ENCODE data around the gene KCNQ5. TPM values are rescaled to one million over a fixed set of nuclear protein-coding genes. Genes with fewer than 3 reads are reported as not detected.
"Not testable (repeated sequence)": the region's sequence is repeated elsewhere in the genome, so short reads cannot be mapped to it uniquely, and the experiment has no call there.

KCNQ5 gene
- total RNA-seq, 1 donor from 2014 or later = 1.5 TPM

GRCh38 chr6:73233048-73233447 is 611.2 kb downstream of the KCNQ5 start:
- Mint-ChIP-seq H3K27me3 (ENCODE audit: unreplicated experiment) (no peaks in the 10 kb centered on the region), H3K9me3 (ENCODE audit: unreplicated experiment) (no peaks in the 10 kb centered on the region), H3K4me1 (ENCODE audit: low read depth, unreplicated experiment) (no peaks in the 10 kb centered on the region), H3K4me3 (ENCODE audit: unreplicated experiment) (no peak overlapping the region), H3K27ac (ENCODE audit: unreplicated experiment) (no peak overlapping the region), H3K36me3 (ENCODE audit: unreplicated experiment) (no peaks in the 10 kb centered on the region)
- no peak for TF ChIP-seq CTCF (IDR thresholded peaks at IDR 0.05; ENCODE audit: partially characterized antibody, unreplicated experiment)
- no peak for DNase-seq

GRCh38 chr6:73233971-73234370 is 612.1 kb downstream of the KCNQ5 start:
- not testable (repeated sequence) for DNase-seq; H3K4me3 Mint-ChIP-seq (ENCODE audit: unreplicated experiment)

GRCh38 chr6:73234733-73235132 is 612.9 kb downstream of the KCNQ5 start:
- no peaks in the 10 kb centered on the region for H3K36me3 Mint-ChIP-seq (ENCODE audit: unreplicated experiment)
- TF ChIP-seq CTCF (IDR thresholded peaks at IDR 0.05; ENCODE audit: partially characterized antibody, unreplicated experiment) = no peak
- no peak for DNase-seq
- H3K4me3 Mint-ChIP-seq (ENCODE audit: unreplicated experiment) = no peak overlapping the region
- H3K4me1 Mint-ChIP-seq (ENCODE audit: low read depth, unreplicated experiment) = no peaks in the 10 kb centered on the region
- no peaks in the 10 kb centered on the region for H3K27me3 Mint-ChIP-seq (ENCODE audit: unreplicated experiment)
- H3K9me3 Mint-ChIP-seq (ENCODE audit: unreplicated experiment) = no peaks in the 10 kb centered on the region
- no peak overlapping the region for H3K27ac Mint-ChIP-seq (ENCODE audit: unreplicated experiment)

More at GRCh38 chr6:73233971-73234370, 612.1 kb downstream of the KCNQ5 start:
- not testable (repeated sequence) for H3K27ac Mint-ChIP-seq (ENCODE audit: unreplicated experiment); H3K27me3 Mint-ChIP-seq (ENCODE audit: unreplicated experiment); H3K4me1 Mint-ChIP-seq (ENCODE audit: low read depth, unreplicated experiment); H3K36me3 Mint-ChIP-seq (ENCODE audit: unreplicated experiment); H3K9me3 Mint-ChIP-seq (ENCODE audit: unreplicated experiment)

- no peak for DNase-seq
- H3K4me1 Mint-ChIP-seq (ENCODE audit: low read depth, unreplicated experiment) = no peaks in the 10 kb centered on the region
- H3K27ac Mint-ChIP-seq (ENCODE audit: unreplicated experiment) = no peak overlapping the region
- no peaks in the 10 kb centered on the region for H3K9me3 Mint-ChIP-seq (ENCODE audit: unreplicated experiment)
- no peaks in the 10 kb centered on the region for H3K36me3 Mint-ChIP-seq (ENCODE audit: unreplicated experiment)
- no peaks in the 10 kb centered on the region for H3K27me3 Mint-ChIP-seq (ENCODE audit: unreplicated experiment)
- no peak overlapping the region for H3K4me3 Mint-ChIP-seq (ENCODE audit: unreplicated experiment)
- TF ChIP-seq CTCF (IDR thresholded peaks at IDR 0.05; ENCODE audit: partially characterized antibody, unreplicated experiment) = no peak
These were observed 614.4 kb downstream of the KCNQ5 start for GRCh38 chr6:73236144-73236750.

GRCh38 chr6:73240730-73241129 is 618.9 kb downstream of the KCNQ5 start:
- DNase-seq = no peak
- H3K4me1 Mint-ChIP-seq (ENCODE audit: low read depth, unreplicated experiment) = no peaks in the 10 kb centered on the region
- H3K9me3 Mint-ChIP-seq (ENCODE audit: unreplicated experiment) = no peaks in the 10 kb centered on the region
- no peak overlapping the region for H3K4me3 Mint-ChIP-seq (ENCODE audit: unreplicated experiment)
- no peaks in the 10 kb centered on the region for H3K36me3 Mint-ChIP-seq (ENCODE audit: unreplicated experiment)
- TF ChIP-seq CTCF (IDR thresholded peaks at IDR 0.05; ENCODE audit: partially characterized antibody, unreplicated experiment) = no peak
- H3K27ac Mint-ChIP-seq (ENCODE audit: unreplicated experiment) = no peak overlapping the region
- no peaks in the 10 kb centered on the region for H3K27me3 Mint-ChIP-seq (ENCODE audit: unreplicated experiment)
